Sigmoid colon (tissue), 7 donors: ENCODE measurements around the gene TECPR2. TPM values are rescaled to one million over a fixed set of nuclear protein-coding genes. Genes with fewer than 3 reads are reported as not detected.
A peak's percentile ranks its signal among the peaks of the same experiment; 100 is the strongest.

ENCODE experiments used
- DNase-seq: peaks from one replicate; pipeline ENCODE4 v3.0.0-alpha.2; 2019
- H3K27ac ChIP-seq, 4 donors: fragments of 200-600 bp; sonication (generic); one replicate each; pipeline ENCODE4 v1.5.1; 2016 to 2019; ENCODE audit warnings: mild to moderate bottlenecking in 1 of 4
- H3K27me3 ChIP-seq, 3 donors: fragments of 200-600 bp; sonication (generic); one replicate each; pipeline ENCODE4 v1.5.1; 2019; ENCODE audit warnings: mild to moderate bottlenecking in 1 of 3
- H3K36me3 ChIP-seq, 4 donors: fragments of 200-600 bp; sonication (generic); one replicate each; pipeline ENCODE4 v1.5.1; 2016 to 2019
- H3K4me1 ChIP-seq, 4 donors: fragments of 200-600 bp; sonication (generic); one replicate each; pipeline ENCODE4 v1.5.1; 2017 to 2019
- H3K4me3 ChIP-seq, 4 donors: fragments of 200-600 bp; sonication (generic); one replicate each; pipeline ENCODE4 v1.5.1; 2017 to 2019; ENCODE audit warnings: mild to moderate bottlenecking in 2 of 4, moderate library complexity in 1 of 4
- H3K9me3 ChIP-seq, 4 donors: fragments of 200-600 bp in 3 of 4; sonication (generic) in 3 of 4; one replicate each; pipeline versions ENCODE4 v1.5.1 to v1.6.1; 2013 to 2019
- CTCF ChIP-seq, 4 experiments: fragments of 450-650 bp in 3 of 4; fragments of 200-600 bp in 1 of 4; IDR thresholded peaks; one replicate each; pipeline ENCODE4 v1.5.1; 2016 to 2019; ENCODE audit warnings: antibody characterized with exemption in 4 of 4, mild to moderate bottlenecking in 3 of 4, moderate library complexity in 2 of 4
- EP300 ChIP-seq, 4 donors: sonication (generic); formaldehyde crosslinking; IDR thresholded peaks; one replicate each; pipeline ENCODE4 v1.6.1; 2017; ENCODE audit warnings: antibody characterized with exemption in 4 of 4
- POLR2A ChIP-seq, 2 donors: fragments of 450-650 bp; IDR thresholded peaks; one replicate each; pipeline ENCODE4 v1.6.1; 2016; ENCODE audit warnings: antibody characterized with exemption in 2 of 2, mild to moderate bottlenecking in 2 of 2, moderate library complexity in 2 of 2
- POLR2AphosphoS5 ChIP-seq, 4 donors: sonication (generic); formaldehyde crosslinking; IDR thresholded peaks; one replicate each; pipeline ENCODE4 v1.6.1; 2017; ENCODE audit warnings: antibody characterized with exemption in 4 of 4
- WGBS, 2 donors: extraction: QIAGEN DNeasy Blood & Tissue Kit; methylation state at CpG; one replicate each; pipeline ENCODE4 v1.1.7; 2013; 5-methylcytosine and 5-hydroxymethylcytosine counted together
- intact Hi-C: fragments of 100-400 bp; cut with DNase I; formaldehyde crosslinking; loops from one replicate; pipeline ENCODE4 v1.15.1; 2023
- polyA plus RNA-seq, 3 donors: library from polyadenylated mRNA; stranded (reverse); fragments of 200-250 nt; gene quantifications; one replicate each; pipeline ENCODE4 v1.2.3, GENCODE V29; 2013
- total RNA-seq, 4 donors: library from RNA; depleted of rRNA; stranded (reverse); fragments of >200 nt; gene quantifications; one replicate each; pipeline ENCODE4 v1.1.0, GENCODE V29; 2016
- donor health status: healthy with polysubstance abuse.
- donor health status: Bipolar disorder and iron deficiency.
- donor health status: healthy.

TECPR2 gene
- total and polyA plus RNA-seq, 7 donors = 2.1 to 51.0 (median 15.3) TPM

DNA sequence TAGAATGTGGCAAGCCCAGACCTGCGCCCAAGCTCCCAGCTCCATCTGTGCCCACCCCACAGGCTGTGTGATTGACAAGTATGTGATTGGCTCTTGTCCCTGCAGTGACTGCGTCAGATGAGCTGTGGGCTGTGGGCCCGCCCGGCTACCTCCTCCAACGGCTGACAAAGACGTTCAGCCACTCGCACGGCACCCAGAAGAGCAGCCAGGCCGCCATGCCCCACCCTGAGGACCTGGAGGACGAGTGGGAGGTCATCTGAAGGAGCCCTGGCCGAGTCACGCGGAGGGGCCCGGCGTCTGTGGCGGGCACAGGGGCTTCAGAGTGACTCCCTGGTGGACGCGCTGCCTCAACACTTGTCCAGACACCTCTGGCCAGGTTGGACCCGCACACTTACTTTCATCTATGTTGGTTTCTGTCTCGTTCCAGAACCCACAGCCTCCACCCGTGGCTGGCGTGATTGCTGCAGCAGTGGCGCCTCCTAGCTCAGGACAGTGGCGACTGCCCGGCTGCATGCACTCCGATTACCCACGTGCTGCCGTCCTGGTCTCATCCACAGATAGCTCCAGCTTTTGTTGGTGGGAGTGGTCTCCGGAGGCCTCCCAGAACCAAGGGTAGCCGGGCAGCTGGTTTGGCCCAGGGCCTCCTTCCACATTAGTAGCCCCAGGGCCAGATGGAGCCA, 135.4 kb downstream of the TECPR2 start:
- no peak for DNase-seq
- H3K36me3 ChIP-seq = peaks cover 0 to 27% (median 19%) of the 10 kb centered on the region in 4 donors
- no peaks in the 10 kb centered on the region for H3K27me3 ChIP-seq
- H3K9me3 ChIP-seq = no peaks in the 10 kb centered on the region
- peak overlapping the region in 2 of 4 donors; percentile 80 to 85 for H3K27ac ChIP-seq
- TF ChIP-seq EP300 (IDR thresholded peaks at IDR 0.05) = no peak
- no peak for TF ChIP-seq POLR2A (IDR thresholded peaks at IDR 0.05)
- peak in 1 of 4 experiments; percentile 18 for TF ChIP-seq CTCF (IDR thresholded peaks at IDR 0.05)
- no peak overlapping the region for H3K4me3 ChIP-seq
- peaks cover 0 to 21% (median 19%) of the 10 kb centered on the region in 4 donors for H3K4me1 ChIP-seq
- WGBS, 2 donors = 74 to 87% methylated on average over 30 of the region's 30 CpGs
- intact Hi-C loops = no loop called here

DNA sequence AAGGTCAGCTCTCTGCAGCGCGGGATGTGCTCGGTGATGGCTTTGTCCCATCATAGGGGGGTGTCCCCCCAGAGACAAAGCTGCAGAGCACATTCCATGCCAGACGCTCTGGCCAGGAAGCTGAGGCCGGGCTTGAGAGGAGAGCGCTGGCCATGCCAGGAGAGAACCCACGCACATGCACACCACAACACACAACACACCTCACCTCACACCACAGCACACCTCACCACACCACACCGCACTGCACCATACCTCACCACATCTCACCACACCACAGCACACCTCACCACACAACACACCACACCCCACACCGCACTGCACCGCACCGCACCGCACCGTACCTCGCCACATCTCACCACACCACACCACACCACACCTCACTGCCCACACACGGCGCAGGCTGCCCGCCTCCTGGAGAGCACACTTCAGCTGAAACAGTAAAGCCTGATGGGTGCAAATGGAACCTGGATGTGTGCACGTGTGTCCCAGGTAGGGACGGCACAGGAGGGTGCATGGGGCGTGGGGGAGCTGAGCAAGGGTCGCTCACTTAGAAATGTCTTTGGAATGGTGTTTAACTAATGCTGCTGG, 136.0 kb downstream of the TECPR2 start:
- Histone ChIP-seq H3K4me3 (no peak overlapping the region), H3K27me3 (no peaks in the 10 kb centered on the region), H3K4me1 (peaks cover 0 to 21% (median 19%) of the 10 kb centered on the region in 4 donors), H3K36me3 (peaks cover 0 to 27% (median 19%) of the 10 kb centered on the region in 4 donors), H3K9me3 (no peaks in the 10 kb centered on the region), H3K27ac (peak overlapping the region in 2 of 4 donors; percentile 80 to 85)
- TF ChIP-seq EP300 (IDR thresholded peaks at IDR 0.05) = no peak
- TF ChIP-seq POLR2A (IDR thresholded peaks at IDR 0.05) = no peak
- TF ChIP-seq CTCF (IDR thresholded peaks at IDR 0.05) = no peak
- TF ChIP-seq POLR2AphosphoS5 (IDR thresholded peaks at IDR 0.05) = no peak
- intact Hi-C loops = no loop called here
- DNase-seq = no peak
- 91 to 93% methylated on average over 21 of the region's 21 CpGs for WGBS, 2 donors

GRCh38 chr14:102499401-102500157, 136.8 kb downstream of the TECPR2 start:
- intact Hi-C loops = no loop called here
- WGBS, 2 donors = 90 to 91% methylated on average over 23 of the region's 23 CpGs
- TF ChIP-seq POLR2A (IDR thresholded peaks at IDR 0.05) (no peak), CTCF (IDR thresholded peaks at IDR 0.05) (no peak), EP300 (IDR thresholded peaks at IDR 0.05) (peak in 2 of 4 donors; percentile 6 to 44), POLR2AphosphoS5 (IDR thresholded peaks at IDR 0.05) (no peak)

DNA sequence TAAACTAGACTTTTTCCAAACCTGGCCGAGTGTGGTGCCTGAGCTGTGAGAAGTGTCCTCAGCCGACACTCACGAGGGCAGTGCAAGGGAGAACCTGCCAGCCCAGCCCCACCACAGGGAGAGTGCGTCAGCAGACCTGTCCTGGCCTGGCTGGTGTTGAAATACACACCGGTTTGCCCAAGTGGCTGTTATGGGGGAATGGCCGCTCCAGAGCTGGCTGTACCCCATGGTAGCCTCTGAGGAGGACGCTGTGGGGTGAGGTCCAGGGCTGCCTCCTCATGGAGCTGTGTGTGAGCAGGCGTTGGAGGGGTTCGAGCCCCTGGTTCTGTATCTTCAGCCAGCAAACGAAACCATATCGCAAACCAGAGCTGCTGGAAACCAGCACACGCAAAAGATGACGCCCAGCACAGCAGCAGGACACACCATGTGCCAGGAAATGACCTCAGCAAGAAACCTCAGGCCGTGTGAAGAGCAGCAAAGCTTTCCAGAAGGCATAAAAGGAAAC, 137.5 kb downstream of the TECPR2 start:
- no peak overlapping the region for H3K4me3 ChIP-seq
- TF ChIP-seq POLR2AphosphoS5 (IDR thresholded peaks at IDR 0.05) (peak in 2 of 4 donors; percentile 58 to 74), CTCF (IDR thresholded peaks at IDR 0.05) (no peak), EP300 (IDR thresholded peaks at IDR 0.05) (peak; percentile 42 to 95 (median 84)), POLR2A (IDR thresholded peaks at IDR 0.05) (no peak)
- H3K4me1 ChIP-seq = peaks cover 0 to 21% (median 19%) of the 10 kb centered on the region in 4 donors
- intact Hi-C loops = no loop called here
- H3K27me3 ChIP-seq = no peaks in the 10 kb centered on the region
- H3K36me3 ChIP-seq = peaks cover 0 to 27% (median 19%) of the 10 kb centered on the region in 4 donors
- DNase-seq = peak; percentile 93
- WGBS, 2 donors = 77 to 82% methylated on average over 14 of the region's 14 CpGs
- peak overlapping the region; percentile 75 to 85 (median 80) for H3K27ac ChIP-seq
- H3K9me3 ChIP-seq = no peaks in the 10 kb centered on the region

More at GRCh38 chr14:102499401-102500157, 136.8 kb downstream of the TECPR2 start:
- peaks cover 0 to 27% (median 19%) of the 10 kb centered on the region in 4 donors for H3K36me3 ChIP-seq
- H3K4me1 ChIP-seq = peaks cover 0 to 21% (median 19%) of the 10 kb centered on the region in 4 donors
- H3K27me3 ChIP-seq = no peaks in the 10 kb centered on the region
- no peak for DNase-seq
- no peaks in the 10 kb centered on the region for H3K9me3 ChIP-seq
- H3K27ac ChIP-seq = peak overlapping the region; percentile 75 to 85 (median 80)
- no peak overlapping the region for H3K4me3 ChIP-seq
